ENCODE results near the gene TMEM132C.
"Not testable (repeated sequence)": the region's sequence is repeated elsewhere in the genome, so short reads cannot be mapped to it uniquely, and the experiment has no call there.

Gene TMEM132C

DNA sequence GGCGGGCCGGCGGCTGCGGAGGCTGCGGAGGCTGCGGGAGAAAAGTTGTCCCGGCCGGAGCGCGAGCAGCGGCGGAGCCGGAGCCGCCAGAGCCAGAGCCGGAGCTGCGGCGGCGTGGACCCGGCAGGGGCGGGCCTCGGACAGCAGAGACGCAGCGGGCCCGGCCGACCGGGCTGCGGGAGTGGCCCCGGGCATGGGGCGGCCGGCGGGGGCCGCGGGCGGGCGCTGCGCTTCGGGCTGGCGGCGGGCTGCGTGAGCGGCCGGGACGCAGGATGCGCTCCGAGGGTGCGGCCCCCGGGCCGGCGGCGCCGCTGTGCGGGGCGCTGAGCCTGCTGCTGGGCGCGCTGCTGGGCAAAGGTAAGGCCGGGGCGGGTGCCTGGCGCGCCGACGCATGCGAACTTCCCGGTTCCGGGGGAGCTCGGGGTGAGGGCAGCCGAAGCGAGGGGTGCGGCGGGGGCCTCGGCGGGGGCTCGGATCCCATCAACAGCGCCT, at the start of gene TMEM132C:
Gene TMEM132C (plus strand): TSS at position 40 of the 492 bp plus-strand sequence. CDS start 233 bp downstream, at position 273.
- in situ Hi-C loops (cut with MboI; ENCODE audit: low sequenced_read_pairs): no loop called here

DNA sequence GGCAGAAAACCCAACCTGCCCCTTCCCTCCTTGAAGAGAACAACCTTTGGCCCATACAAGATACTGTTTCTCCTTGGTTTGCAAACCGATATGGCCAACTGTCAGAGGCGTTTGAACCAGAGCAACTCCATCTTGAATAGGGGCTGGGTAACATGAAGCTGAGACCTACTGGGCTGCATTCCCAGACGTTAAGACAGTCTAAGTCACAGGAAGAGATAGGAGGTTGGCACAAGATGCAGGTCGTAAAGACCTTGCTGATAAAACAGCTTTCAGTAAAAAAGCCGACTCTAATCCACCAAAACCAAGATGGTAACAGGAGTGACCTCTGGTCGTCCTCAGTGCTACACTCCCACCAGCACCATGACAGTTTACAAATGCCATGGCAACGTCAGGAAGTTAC, 42.7 kb upstream of the TMEM132C start:
- in situ Hi-C loops (cut with MboI; ENCODE audit: low sequenced_read_pairs): no loop called here

DNA sequence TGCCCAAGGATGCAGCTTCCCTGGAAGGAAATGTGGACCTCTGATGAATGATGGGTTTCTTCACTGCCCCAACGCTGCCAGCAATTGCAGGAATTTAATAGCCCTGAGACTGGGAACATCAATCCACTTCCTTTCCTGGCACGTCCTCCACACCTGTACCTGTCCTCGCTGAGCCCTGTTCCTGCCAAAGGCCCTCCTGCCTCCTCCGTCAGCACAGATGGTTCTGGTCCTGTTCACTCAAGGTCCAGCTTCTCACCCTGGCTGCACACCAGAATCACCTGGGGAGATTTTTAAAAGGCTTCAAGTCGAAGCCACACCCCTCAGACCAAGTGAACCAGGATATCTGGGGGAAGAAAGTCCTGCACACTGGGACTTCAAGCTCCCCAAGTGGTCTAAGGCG, 38.4 kb upstream of the TMEM132C start:
- in situ Hi-C loops (cut with MboI; ENCODE audit: low sequenced_read_pairs): no loop called here

DNA sequence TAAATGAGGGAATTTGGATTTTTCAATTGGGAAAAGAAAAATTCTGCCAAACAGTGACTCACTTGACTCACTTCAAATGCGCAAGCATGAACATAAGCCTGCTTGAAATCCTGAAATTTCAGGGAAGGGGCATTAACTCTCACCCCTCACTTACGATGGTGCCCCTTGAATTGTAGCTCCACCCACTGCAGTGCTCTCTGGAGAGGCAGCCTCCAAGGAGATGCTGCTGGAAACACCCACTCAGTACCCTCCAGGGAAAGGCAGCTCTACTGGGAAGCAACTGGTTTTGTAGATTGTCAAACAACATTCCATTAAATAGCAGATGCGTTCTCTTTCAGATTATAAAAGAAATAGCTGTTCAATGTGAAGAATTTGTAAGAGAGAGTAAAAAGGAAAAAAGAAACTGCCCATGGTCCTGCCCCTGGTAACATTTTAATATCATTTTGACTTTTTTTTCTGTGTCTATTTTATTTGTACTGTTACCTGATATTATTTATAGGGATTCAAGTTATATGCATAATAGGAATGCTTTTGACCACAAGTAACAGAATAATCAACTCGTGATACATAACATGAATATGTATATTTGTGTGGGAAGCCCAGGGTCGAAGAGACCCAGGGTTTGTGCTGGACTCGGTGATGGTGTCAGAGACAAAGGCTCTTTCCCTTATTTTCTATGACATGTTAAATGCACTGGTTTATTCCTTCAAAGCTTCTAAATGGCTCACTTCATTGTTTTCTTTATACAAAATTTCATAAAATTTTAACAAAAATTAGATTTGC, 31.1 kb upstream of the TMEM132C start:
- in situ Hi-C loops (cut with MboI; ENCODE audit: low sequenced_read_pairs): no loop called here

DNA sequence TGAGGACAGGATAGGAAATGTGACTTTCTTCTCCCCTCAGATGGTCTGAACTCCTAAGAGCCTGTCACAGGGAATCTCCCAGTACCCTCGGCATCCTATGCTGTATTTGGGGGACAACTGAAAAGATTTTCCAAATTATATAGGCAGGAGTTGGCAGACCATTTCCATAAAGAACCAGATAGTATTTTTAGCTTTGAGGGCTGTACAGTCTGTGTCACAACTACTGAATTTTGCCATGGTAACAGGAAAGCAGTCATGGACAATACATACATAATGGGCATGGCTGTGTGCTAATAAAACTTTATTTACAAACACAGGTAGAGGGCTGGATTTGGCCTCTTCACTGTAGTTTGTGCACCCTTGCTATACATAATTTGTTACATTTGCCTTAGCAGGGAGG, 30.4 kb upstream of the TMEM132C start:
- in situ Hi-C loops (cut with MboI; ENCODE audit: low sequenced_read_pairs): no loop called here

DNA sequence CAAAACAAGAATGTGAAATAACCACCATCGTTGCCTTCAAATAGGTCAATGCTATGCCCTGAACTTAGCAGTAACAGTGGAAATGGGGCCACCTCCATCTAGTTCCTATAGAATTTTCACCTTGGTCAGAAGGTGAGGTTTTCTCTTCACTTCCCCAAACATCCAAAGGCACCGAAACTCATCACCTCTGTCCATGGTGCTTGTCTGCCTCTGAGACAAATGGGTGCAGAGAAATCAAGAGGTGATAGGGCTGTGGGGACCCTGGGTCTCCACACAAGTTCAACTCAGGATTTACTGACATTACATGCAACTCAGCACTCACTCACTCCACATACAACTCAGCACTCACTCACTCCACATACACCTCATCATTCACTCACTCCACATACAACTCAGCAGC, 26.2 kb upstream of the TMEM132C start:
- in situ Hi-C loops (cut with MboI; ENCODE audit: low sequenced_read_pairs): no loop called here

GRCh38 chr12:128245121-128245520, 21.8 kb upstream of the TMEM132C start:
- in situ Hi-C loops (cut with MboI; ENCODE audit: low sequenced_read_pairs): no loop called here

- in situ Hi-C loops (cut with MboI; ENCODE audit: low sequenced_read_pairs): no loop called here
Observed at GRCh38 chr12:128245905-128246304, 21.1 kb upstream of the TMEM132C start.

GRCh38 chr12:128250096-128250495, 16.9 kb upstream of the TMEM132C start:
- in situ Hi-C loops (cut with MboI; ENCODE audit: low sequenced_read_pairs): no loop called here

DNA sequence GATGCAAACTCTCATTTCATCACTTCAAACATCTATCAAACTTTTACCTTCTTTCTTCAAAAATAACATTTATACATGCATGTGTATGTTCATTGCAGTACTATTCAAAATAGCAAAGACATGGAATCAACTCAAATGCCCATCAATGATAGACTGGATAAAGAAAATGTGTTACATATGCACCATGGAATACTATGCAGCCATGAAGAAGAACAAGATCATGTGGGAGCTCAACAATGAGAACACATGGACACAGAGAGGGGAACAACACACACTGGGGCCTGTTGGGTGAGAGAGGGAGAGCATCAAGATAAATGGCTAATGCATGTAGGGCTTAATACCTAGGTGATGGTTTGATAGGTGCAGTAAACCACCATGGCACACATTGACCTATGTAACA, 13.1 kb upstream of the TMEM132C start:
- in situ Hi-C loops (cut with MboI; ENCODE audit: low sequenced_read_pairs): not testable (repeated sequence)

DNA sequence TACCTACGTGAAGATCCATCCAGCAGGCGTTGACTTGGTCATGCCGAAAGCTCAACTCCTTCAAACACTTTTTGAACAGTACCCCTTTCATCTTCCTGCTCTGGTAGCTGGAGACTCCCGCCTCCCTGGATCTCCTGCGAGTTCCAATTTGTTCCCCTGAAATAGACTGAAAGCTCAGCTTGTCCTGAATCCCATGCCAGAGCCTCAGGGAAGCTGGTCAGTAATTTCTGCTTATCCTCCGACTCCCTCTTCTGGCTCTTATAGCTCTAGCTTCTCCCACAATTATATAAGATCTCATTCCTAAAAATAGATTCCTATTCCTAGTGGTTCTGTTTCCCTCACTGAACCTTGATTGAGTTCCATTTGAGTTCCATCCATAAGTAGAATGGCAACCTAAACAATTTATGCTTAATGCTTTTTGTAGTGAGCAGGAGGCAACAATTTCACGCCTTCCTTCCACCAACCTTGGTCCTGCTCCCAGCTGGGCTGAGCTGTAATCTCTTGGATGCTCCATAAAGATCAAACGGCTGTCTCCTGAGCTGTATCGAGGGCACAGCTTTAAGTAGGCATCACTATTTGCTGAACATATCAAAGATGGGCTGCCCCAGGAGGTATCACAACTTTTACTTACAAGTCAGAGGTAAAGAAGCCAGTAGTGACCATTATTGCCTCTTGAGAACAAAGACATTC, 8.0 kb upstream of the TMEM132C start:
- in situ Hi-C loops (cut with MboI; ENCODE audit: low sequenced_read_pairs): no loop called here

DNA sequence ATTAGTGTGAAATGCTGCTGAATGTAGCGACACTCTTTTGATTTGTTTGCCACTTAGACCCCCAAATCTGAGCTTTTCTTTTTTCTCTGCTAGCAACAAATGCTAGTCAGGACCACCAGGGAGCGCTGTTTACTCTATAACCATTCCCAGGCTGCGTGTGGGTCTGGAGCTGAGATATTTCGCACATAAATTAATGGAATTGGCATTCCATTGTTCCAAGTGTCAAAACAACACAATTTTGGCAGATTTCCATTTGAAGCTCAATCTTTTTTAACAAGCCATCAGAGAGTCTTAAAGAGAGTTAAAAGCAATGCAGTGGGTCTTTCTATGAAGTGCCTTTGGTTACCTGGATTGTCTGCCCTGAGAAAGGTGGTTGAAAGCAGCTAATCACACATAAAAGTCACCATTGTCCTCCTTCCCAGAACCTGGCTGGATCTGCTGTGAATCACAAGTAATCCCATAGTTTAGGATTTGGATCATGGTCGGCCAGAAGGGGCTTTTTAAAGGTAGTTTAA, 7.4 kb upstream of the TMEM132C start:
- in situ Hi-C loops (cut with MboI; ENCODE audit: low sequenced_read_pairs): no loop called here

GRCh38 chr12:128261757-128262156, 5.2 kb upstream of the TMEM132C start:
- in situ Hi-C loops (cut with MboI; ENCODE audit: low sequenced_read_pairs): no loop called here

GRCh38 chr12:128265566-128265965, 1.4 kb upstream of the TMEM132C start:
- in situ Hi-C loops (cut with MboI; ENCODE audit: low sequenced_read_pairs): no loop called here

DNA sequence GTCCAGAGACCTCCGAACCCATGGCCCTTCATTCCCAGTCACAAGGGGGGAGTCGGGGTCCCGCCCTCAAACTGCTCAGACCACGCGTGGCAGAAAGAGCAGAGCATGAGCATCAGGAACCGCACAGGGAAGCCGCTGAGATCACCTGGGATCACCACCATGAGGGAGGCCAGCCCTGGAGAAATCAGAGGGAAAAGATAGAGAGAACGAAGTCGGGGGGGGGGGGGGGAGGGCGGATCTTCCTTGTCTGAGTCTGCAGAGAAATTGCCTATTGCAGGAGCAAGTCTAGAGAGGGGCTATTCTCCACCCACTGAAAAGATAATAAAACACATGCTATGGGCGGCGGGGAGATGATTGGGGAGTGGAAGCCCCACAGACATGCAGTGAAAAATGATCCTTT, 884 bp upstream of the TMEM132C start:
- in situ Hi-C loops (cut with MboI; ENCODE audit: low sequenced_read_pairs): no loop called here

DNA sequence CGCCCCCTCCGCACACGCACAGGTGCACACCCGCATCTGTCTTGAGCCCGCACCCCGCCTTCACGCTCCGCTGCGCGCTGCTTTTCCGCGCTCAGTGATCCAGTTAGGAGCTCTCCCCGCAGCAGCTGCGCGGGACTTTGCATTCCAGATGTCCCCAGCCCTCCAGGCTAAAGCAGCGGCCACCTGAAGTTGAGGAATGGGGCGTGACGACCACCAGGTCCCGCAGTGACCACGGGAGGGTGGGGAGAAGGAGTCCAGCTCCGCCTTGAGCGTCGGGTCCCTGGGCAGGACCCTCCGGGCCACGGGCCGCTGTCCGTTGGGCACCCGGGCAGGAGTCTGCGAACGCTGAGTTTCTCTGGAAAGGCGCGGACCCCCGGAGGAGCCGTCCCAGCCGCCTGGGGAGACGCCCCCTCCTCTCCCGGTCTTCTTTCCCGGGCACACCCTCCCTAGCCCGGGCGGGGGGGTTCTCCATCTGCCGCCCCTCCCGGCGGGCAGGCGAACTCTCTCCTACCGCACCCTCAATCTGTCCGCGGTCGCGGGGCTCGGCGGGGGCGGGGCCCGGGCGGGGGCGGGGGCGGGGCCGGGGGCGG, 334 bp upstream of the TMEM132C start:
- in situ Hi-C loops (cut with MboI; ENCODE audit: low sequenced_read_pairs): no loop called here

- in situ Hi-C loops (cut with MboI; ENCODE audit: low sequenced_read_pairs): no loop called here
Observed at GRCh38 chr12:128267651-128268378, 845 bp downstream of the TMEM132C start.

GRCh38 chr12:128268379-128268995, 1.5 kb downstream of the TMEM132C start:
- in situ Hi-C loops (cut with MboI; ENCODE audit: low sequenced_read_pairs): no loop called here

- in situ Hi-C loops (cut with MboI; ENCODE audit: low sequenced_read_pairs): no loop called here
Observed at GRCh38 chr12:128269181-128269591, 2.2 kb downstream of the TMEM132C start.

GRCh38 chr12:128276471-128276870, 9.5 kb downstream of the TMEM132C start:
- in situ Hi-C loops (cut with MboI; ENCODE audit: low sequenced_read_pairs): no loop called here
